ENCODE results near the gene PNMA6F.
"Not testable (repeated sequence)": the region's sequence is repeated elsewhere in the genome, so short reads cannot be mapped to it uniquely, and the experiment has no call there.

Gene PNMA6F

GRCh38 chrX:153301746-153302145 is 19.8 kb downstream of the PNMA6F start:
- no peak for DNase-seq

GRCh38 chrX:153299855-153300254 is 21.7 kb downstream of the PNMA6F start:
- DNase-seq = no peak

DNA sequence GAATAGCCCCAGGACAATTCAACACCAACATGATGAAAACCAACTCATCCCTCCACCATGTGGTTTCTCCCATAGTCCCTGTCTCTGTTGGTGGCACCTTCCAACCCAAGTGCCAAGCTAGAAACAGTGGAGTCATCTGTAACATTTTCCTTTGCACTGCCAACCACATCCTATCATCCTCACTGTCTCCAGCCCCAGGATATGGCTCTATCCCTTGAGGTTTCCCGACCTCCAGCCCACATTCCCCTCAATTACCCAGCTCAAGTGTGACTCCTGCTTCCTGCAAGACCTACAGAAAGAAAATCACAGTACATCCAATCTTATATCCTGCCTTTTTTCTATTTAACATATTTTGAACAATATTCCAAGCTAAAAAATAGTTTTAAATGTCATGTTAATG is 24.2 kb downstream of the PNMA6F start:
- DNase-seq = no peak

- not testable (repeated sequence) for DNase-seq
Measured at GRCh38 chrX:153293485-153294071, 28.0 kb downstream of the PNMA6F start.

DNA sequence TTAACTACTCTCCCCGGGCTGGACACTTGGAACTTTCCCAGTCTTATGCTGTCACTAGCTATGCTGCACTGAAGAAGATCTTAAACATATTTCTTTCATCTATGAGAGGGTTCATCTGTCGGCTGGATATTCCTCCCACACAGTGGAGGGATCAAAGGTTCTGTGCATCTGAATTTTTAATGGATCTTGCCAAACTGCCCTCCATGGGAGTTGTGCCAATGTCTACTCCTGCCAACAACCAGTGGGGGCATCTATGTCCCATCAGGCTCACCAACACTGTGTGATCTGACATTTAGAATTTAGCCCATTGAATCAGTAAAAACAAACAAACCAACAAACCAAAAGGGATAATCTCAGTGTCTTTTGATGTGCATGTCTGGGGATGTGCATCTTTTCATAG is 32.8 kb downstream of the PNMA6F start:
- not testable (repeated sequence) for DNase-seq

GRCh38 chrX:153285678-153286077 is 35.9 kb downstream of the PNMA6F start:
- not testable (repeated sequence) for DNase-seq

GRCh38 chrX:153283982-153284381 is 37.6 kb downstream of the PNMA6F start:
- not testable (repeated sequence) for DNase-seq

GRCh38 chrX:153281784-153282183 is 39.8 kb downstream of the PNMA6F start:
- not testable (repeated sequence) for DNase-seq

DNA sequence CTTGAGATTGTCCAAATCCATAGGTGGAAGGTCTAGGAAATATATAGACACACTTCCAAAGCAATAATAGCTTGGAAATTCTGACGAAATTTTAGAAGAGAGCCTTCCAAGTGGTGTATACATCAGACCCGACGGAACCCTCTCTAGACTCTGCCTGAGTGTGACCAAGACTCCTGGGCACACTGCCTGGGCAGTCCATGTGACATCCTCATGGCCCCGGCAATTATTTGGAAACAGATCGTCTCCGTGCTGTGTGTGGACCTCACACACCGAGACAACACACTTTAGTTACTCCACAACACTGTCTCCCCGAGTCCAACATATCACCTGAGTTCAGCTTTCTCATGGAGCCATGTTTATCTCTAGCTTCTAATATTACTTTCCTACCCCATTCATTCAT is 42.3 kb downstream of the PNMA6F start:
- not testable (repeated sequence) for DNase-seq

GRCh38 chrX:153276049-153276448 is 45.5 kb downstream of the PNMA6F start:
- DNase-seq = not testable (repeated sequence)

- DNase-seq = not testable (repeated sequence)
Measured at GRCh38 chrX:153275418-153275817, 46.1 kb downstream of the PNMA6F start.

DNA sequence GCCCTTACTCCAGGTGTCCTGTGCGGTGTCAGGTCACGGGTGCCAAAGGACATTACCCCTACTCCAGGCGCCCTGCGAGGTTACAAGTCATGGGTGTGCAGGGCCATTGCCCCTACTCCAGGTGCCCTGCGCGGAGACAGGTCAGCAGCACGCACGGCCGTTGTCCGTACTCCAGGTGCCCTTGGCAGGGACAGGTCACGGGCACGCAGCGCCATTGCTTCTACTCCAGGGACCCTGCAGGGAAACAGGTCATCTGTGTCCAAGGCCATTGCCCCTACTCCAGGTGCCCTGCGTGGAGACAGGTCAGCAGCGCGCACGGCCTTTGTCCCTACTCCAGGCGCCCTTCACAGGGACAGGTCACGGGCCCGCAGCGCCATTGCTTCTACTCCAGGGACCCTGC is 49.0 kb downstream of the PNMA6F start:
- DNase-seq = not testable (repeated sequence)

DNA sequence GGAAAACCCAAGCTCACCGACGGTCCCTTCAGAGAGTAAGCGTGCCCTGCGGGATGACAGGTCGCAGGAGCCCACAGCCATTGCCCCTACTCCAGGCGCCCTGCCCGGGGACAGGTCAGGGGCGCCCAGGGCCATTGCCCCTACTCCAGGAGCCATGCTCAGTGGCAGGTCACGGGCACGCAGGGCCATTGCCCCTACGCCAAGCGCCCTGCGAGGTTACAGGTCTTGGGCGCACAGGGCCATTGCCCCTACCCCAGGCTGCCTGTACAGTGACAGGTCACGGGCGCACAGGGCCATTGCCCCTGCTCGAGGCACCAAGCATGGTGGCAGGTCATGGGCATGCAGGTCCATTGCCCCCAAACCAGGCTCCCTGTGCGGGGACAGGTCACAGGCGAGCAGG is 49.5 kb downstream of the PNMA6F start:
- not testable (repeated sequence) for DNase-seq
